Measurements from ENCODE around the gene TMCC2. TPM values are rescaled to one million over a fixed set of nuclear protein-coding genes. Genes with fewer than 3 reads are reported as not detected.

Gene TMCC2
- total and polyA plus RNA-seq, 2 of the 8 experiments (the other 6 are each of a cell fraction or from before 2014, with no cell fraction given), result 6.7 to 6.8 TPM

DNA sequence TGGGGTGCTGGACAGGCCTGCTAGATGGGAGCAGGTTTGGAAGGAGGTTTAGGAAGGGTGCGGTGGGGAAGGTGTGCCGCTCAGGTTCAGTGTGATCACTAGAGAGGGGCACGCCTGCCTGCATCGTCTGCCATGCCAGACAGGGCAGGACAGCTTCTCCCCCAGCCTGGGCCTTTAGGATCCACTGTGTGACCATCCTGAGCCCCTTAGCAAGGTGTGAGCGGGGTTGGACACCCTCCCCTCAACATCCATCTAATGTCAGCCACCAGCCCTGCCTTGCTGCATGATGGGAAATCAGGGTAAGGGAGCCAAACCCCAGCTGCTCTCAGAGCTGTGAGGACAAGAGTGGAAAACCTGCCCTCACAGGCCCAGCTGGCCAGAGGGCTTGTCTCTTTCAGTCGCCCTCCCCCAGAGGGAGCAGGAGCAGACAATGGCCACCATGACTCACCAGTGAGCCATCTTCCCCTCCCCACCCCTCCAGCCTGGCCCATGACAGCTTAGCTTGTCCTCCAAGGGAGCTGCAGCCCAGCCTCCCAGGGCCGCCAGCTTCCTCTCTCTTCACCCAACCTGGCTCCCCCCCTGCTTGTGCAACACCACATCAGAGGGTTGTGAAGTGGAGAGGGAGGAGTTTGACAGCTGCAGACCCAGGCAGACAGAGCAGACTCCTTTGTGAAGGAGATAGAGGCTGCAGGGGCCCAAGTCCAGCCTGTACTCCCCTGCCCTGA lies 56.8 kb downstream of the TMCC2 start (continued):
- no peak for TF ChIP-seq TAF7 (optimal IDR thresholded peaks at IDR 0.05; ENCODE audit: borderline replicate concordance, low read depth, low read length)
- TF ChIP-seq PHF8 (conservative IDR thresholded peaks at IDR 0.05; ENCODE audit: low read depth, low read length), result no peak
- no peak for TF ChIP-seq POLR2AphosphoS5 (IDR thresholded peaks at IDR 0.05; ENCODE audit: low read depth, low read length)
- no peak; a peak in 1 of 4 replicates for TF ChIP-seq HDAC2 (IDR thresholded peaks at IDR 0.05; ENCODE audit: borderline replicate concordance in 1 of 2, low read depth in 2 of 2, low read length in 2 of 2)
- peak; percentile 95 for TF ChIP-seq CTBP2 (IDR thresholded peaks at IDR 0.05; ENCODE audit: borderline replicate concordance, insufficient read depth, insufficient read length, low read length)
- no peak for TF ChIP-seq EP300 (IDR thresholded peaks at IDR 0.05; ENCODE audit: borderline replicate concordance in 1 of 2, low read depth in 2 of 2, low read length in 2 of 2)
- TF ChIP-seq JUND (IDR thresholded peaks at IDR 0.05; ENCODE audit: low read length), result peak; percentile 96
- no peak for TF ChIP-seq EZH2 (IDR thresholded peaks at IDR 0.05; ENCODE audit: low read depth, low read length, severe bottlenecking)
- peak; percentile 26 for TF ChIP-seq ASH2L (IDR thresholded peaks at IDR 0.05; ENCODE audit: low read length)
- peak; percentile 51; the same call in 1 of the 2 replicates for TF ChIP-seq BACH1 (IDR thresholded peaks at IDR 0.05; ENCODE audit: low read length)
- TF ChIP-seq, protein P1, sequence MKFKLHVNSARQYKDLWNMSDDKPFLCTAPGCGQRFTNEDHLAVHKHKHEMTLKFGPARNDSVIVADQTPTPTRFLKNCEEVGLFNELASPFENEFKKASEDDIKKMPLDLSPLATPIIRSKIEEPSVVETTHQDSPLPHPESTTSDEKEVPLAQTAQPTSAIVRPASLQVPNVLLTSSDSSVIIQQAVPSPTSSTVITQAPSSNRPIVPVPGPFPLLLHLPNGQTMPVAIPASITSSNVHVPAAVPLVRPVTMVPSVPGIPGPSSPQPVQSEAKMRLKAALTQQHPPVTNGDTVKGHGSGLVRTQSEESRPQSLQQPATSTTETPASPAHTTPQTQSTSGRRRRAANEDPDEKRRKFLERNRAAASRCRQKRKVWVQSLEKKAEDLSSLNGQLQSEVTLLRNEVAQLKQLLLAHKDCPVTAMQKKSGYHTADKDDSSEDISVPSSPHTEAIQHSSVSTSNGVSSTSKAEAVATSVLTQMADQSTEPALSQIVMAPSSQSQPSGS (IDR thresholded peaks at IDR 0.05; ENCODE audit: low read length), result no peak
- no peak for TF ChIP-seq RFX5 (IDR thresholded peaks at IDR 0.05; ENCODE audit: borderline replicate concordance, low read depth, low read length)
- TF ChIP-seq POLR2A (IDR thresholded peaks at IDR 0.05; ENCODE audit: control extremely low read depth in 1 of 2, low read depth in 2 of 2, low read length in 2 of 2), result peak in 1 of 2 experiments; percentile 62; a peak in 2 of 3 replicates
- TF ChIP-seq, protein P2, sequence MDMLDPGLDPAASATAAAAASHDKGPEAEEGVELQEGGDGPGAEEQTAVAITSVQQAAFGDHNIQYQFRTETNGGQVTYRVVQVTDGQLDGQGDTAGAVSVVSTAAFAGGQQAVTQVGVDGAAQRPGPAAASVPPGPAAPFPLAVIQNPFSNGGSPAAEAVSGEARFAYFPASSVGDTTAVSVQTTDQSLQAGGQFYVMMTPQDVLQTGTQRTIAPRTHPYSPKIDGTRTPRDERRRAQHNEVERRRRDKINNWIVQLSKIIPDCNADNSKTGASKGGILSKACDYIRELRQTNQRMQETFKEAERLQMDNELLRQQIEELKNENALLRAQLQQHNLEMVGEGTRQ (IDR thresholded peaks at IDR 0.05; ENCODE audit: low read length), result no peak
- TF ChIP-seq, protein P3, sequence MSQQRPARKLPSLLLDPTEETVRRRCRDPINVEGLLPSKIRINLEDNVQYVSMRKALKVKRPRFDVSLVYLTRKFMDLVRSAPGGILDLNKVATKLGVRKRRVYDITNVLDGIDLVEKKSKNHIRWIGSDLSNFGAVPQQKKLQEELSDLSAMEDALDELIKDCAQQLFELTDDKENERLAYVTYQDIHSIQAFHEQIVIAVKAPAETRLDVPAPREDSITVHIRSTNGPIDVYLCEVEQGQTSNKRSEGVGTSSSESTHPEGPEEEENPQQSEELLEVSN (IDR thresholded peaks at IDR 0.05), result no peak
- TF ChIP-seq SIRT6 (IDR thresholded peaks at IDR 0.05; ENCODE audit: low read length), result no peak
- TF ChIP-seq CREB1 (IDR thresholded peaks at IDR 0.05), result peak; percentile 43; the same call in 1 of the 2 replicates
- TF ChIP-seq CEBPB (IDR thresholded peaks at IDR 0.05; ENCODE audit: low read depth, low read length), result peak; percentile 96
- TF ChIP-seq TEAD4 (IDR thresholded peaks at IDR 0.05; ENCODE audit: low read depth, low read length), result no peak
- TF ChIP-seq RAD21 (IDR thresholded peaks at IDR 0.05 in 1 of 2, conservative IDR thresholded peaks at IDR 0.05 in 1 of 2; ENCODE audit: low read depth in 2 of 2, low read length in 2 of 2), result no peak; a peak in 2 of 4 replicates

Measured in H1 (cell line).